Keratinocyte (primary cell): ENCODE measurements around the gene EDC4. TPM values are rescaled to one million over a fixed set of nuclear protein-coding genes. Genes with fewer than 3 reads are reported as not detected.
A peak's percentile ranks its signal among the peaks of the same experiment; 100 is the strongest.

ENCODE experiments used
- DNase-seq: peaks from one replicate; pipeline ENCODE4 v3.0.0-alpha.2; 2011; ENCODE audit warnings: low read depth, missing footprints, low spot score
- FAIRE-seq: peaks from 2 replicates; lab custom pipeline; 2011; peaks lifted over from hg19 to GRCh38; lab: Jason Lieb, UNC
- H2AFZ ChIP-seq: 2 replicates; pipeline ENCODE4 v1.6.0; 2012; ENCODE audit warnings: low read length, control low read depth, inconsistent platforms; ENCODE audit not compliant: control insufficient read depth
- H3K27ac ChIP-seq: 2 replicates; pipeline ENCODE4 v1.5.1; 2011; ENCODE audit warnings: low read length; ENCODE audit not compliant: control insufficient read depth, insufficient read depth
- H3K27me3 ChIP-seq: 3 replicates; pipeline ENCODE4 v1.6.0; 2011; ENCODE audit warnings: low read length; ENCODE audit not compliant: control insufficient read depth, insufficient read depth; ENCODE audit errors: extremely low read depth
- H3K36me3 ChIP-seq, 2 experiments: 2 replicates in 1 of 2; 3 replicates in 1 of 2; pipeline ENCODE4 v1.5.1; 2011; ENCODE audit warnings: low read length in 2 of 2, mild to moderate bottlenecking in 1 of 2; ENCODE audit not compliant: control insufficient read depth in 2 of 2, insufficient read depth in 2 of 2; ENCODE audit errors: extremely low read depth in 1 of 2
- H3K4me1 ChIP-seq: 3 replicates; pipeline ENCODE4 v1.5.1; 2011; ENCODE audit warnings: low read length; ENCODE audit not compliant: control insufficient read depth, insufficient read depth; ENCODE audit errors: extremely low read depth
- H3K4me2 ChIP-seq: 3 replicates; pipeline ENCODE4 v1.6.0; 2011; ENCODE audit warnings: low read depth, low read length; ENCODE audit not compliant: control insufficient read depth, insufficient read depth; ENCODE audit errors: extremely low read depth
- H3K4me3 ChIP-seq, 3 experiments: fragments of 200-600 bp in 1 of 3; sonication (generic) in 1 of 3; 2 replicates in 2 of 3; 3 replicates in 1 of 3; pipeline ENCODE4 v1.5.1; 2011 to 2016; ENCODE audit warnings: low read length in 3 of 3, mild to moderate bottlenecking in 3 of 3, control low read depth in 2 of 3, inconsistent platforms in 1 of 3, low read depth in 1 of 3, mixed read lengths in 1 of 3, mixed run types in 1 of 3, moderate library complexity in 1 of 3; ENCODE audit not compliant: control insufficient read depth in 2 of 3, insufficient read depth in 2 of 3; ENCODE audit errors: extremely low read depth in 1 of 3
- H3K79me2 ChIP-seq: 2 replicates; pipeline ENCODE4 v1.6.0; 2012; ENCODE audit warnings: low read length; ENCODE audit not compliant: control insufficient read depth, insufficient read depth
- H3K9ac ChIP-seq: 3 replicates; pipeline ENCODE4 v1.6.0; 2011; ENCODE audit warnings: low read length; ENCODE audit not compliant: control insufficient read depth, insufficient read depth; ENCODE audit errors: extremely low read depth
- H3K9me1 ChIP-seq: 3 replicates; pipeline ENCODE4 v1.6.0; 2011; ENCODE audit warnings: low read length; ENCODE audit not compliant: control insufficient read depth, insufficient read depth; ENCODE audit errors: extremely low read depth
- H3K9me3 ChIP-seq: 2 replicates; pipeline ENCODE4 v1.5.1; 2012; ENCODE audit warnings: low read depth, low read length; ENCODE audit not compliant: control insufficient read depth
- H4K20me1 ChIP-seq: 3 replicates; pipeline ENCODE4 v1.6.0; 2011; ENCODE audit warnings: low read length; ENCODE audit not compliant: control insufficient read depth, insufficient read depth; ENCODE audit errors: extremely low read depth
- CTCF ChIP-seq, 3 experiments: IDR thresholded peaks in 1 of 3; conservative IDR thresholded peaks in 1 of 3; optimal IDR thresholded peaks in 1 of 3; 2 replicates in 2 of 3; 3 replicates in 1 of 3; pipeline versions ENCODE3 to v1.5.1; 2011; ENCODE audit warnings: low read length in 3 of 3, mild to moderate bottlenecking in 3 of 3, moderate library complexity in 2 of 3, control low read depth in 1 of 3, inconsistent platforms in 1 of 3; ENCODE audit not compliant: insufficient read depth in 2 of 3; ENCODE audit errors: extremely low read depth in 1 of 3
- EZH2 ChIP-seq: IDR thresholded peaks from one replicate; pipeline ENCODE4 v1.6.1; 2012; ENCODE audit warnings: inconsistent platforms, mild to moderate bottlenecking, low read length, moderate library complexity
- dilution Hi-C: fragments of 300-500 bp; cut with MboI; formaldehyde crosslinking; loops from one replicate; pipeline ENCODE4 v1.7.0; 2020; ENCODE audit warnings: low sequenced_read_pairs; ENCODE audit not compliant: extremely low pct_ligation_motif_present
- polyA plus RNA-seq, 5 experiments: library from polyadenylated mRNA; depleted of rRNA in 3 of 5; stranded (reverse) in 3 of 5; stranded (forward) in 1 of 5; unstranded in 1 of 5; fragments of >200 nt; gene quantifications; 1 replicate in 1 of 5; 2 replicates in 3 of 5; 3 replicates in 1 of 5; pipeline versions ENCODE4 v1.2.1 to v1.2.3, GENCODE V29; 2011 to 2012; ENCODE audit warnings: missing spikeins in 2 of 5, low read depth in 1 of 5, low replicate concordance in 1 of 5

EDC4 gene
- polyA plus RNA-seq, 1 donor (not counting 4 experiments of a cell fraction or from before 2014, with no cell fraction given) = 16.7 TPM

GRCh38 chr16:67847064-67847861 is 25.6 kb upstream of the EDC4 start, which contains the start of gene CENPT:
TSS of gene CENPT (minus strand) at chr16:67847693. CDS start at chr16:67833859, 13,834 bp downstream.
- no peak for FAIRE-seq
- no peaks in the 10 kb centered on the region for H3K27me3 ChIP-seq
- peaks cover 75% of the 10 kb centered on the region for H3K79me2 ChIP-seq
- peak within 1 kb of the TSS; percentile 98 for H3K4me2 ChIP-seq
- dilution Hi-C loops = no loop called here
- peak within 1 kb of the TSS; percentile 100 for H3K9ac ChIP-seq
- H4K20me1 ChIP-seq = peaks cover 2% of the 10 kb centered on the region
- no peak for DNase-seq
- H3K9me1 ChIP-seq = peaks cover 6% of the 10 kb centered on the region
- no peaks in the 10 kb centered on the region for H3K9me3 ChIP-seq
- peak within 1 kb of the TSS; percentile 92 to 97 (median 97) for H3K4me3 ChIP-seq
- H2AFZ ChIP-seq = peak within 1 kb of the TSS; percentile 82
- H3K27ac ChIP-seq = peak within 1 kb of the TSS; percentile 97
- TF ChIP-seq CTCF (optimal IDR thresholded peaks at IDR 0.05 in 1 of 3, IDR thresholded peaks at IDR 0.05 in 1 of 3, conservative IDR thresholded peaks at IDR 0.05 in 1 of 3; ENCODE audit: extremely low read depth in 1 of 3, insufficient read depth in 2 of 3, low read length in 3 of 3) (no peak), EZH2 (no peak)
- peaks cover 48% of the 10 kb centered on the region for H3K4me1 ChIP-seq
- H3K36me3 ChIP-seq = peaks cover 6 to 13% of the 10 kb centered on the region in 2 experiments

- FAIRE-seq = no peak
- Histone ChIP-seq H3K9me3 (no peaks in the 10 kb centered on the region), H3K27me3 (no peaks in the 10 kb centered on the region), H4K20me1 (peaks cover 2% of the 10 kb centered on the region), H3K4me3 (peak overlapping the region; percentile 92 to 97 (median 97)), H3K4me1 (peaks cover 40% of the 10 kb centered on the region), H3K27ac (peak overlapping the region; percentile 97), H3K9ac (peak overlapping the region; percentile 100), H3K9me1 (peaks cover 6% of the 10 kb centered on the region), H3K36me3 (peaks cover 5 to 13% of the 10 kb centered on the region in 2 experiments), H2AFZ (no peak overlapping the region), H3K4me2 (peak overlapping the region; percentile 98), H3K79me2 (peaks cover 75% of the 10 kb centered on the region)
- DNase-seq = no peak
- TF ChIP-seq EZH2 (no peak), CTCF (optimal IDR thresholded peaks at IDR 0.05 in 1 of 3, IDR thresholded peaks at IDR 0.05 in 1 of 3, conservative IDR thresholded peaks at IDR 0.05 in 1 of 3; ENCODE audit: extremely low read depth in 1 of 3, insufficient read depth in 2 of 3, low read length in 3 of 3) (no peak)
- dilution Hi-C loops = no loop called here
These were observed 24.7 kb upstream of the EDC4 start for GRCh38 chr16:67848118-67848517.
